Measurements from ENCODE around the gene GPR173. TPM values are rescaled to one million over a fixed set of nuclear protein-coding genes. Genes with fewer than 3 reads are reported as not detected.

Gene GPR173
- total RNA-seq, 1 experiment from 2014 or later: 1.6 TPM

GRCh38 chrX:53001958-53002357 lies 46.6 kb upstream of the GPR173 start:
- DNase-seq (no peak), ATAC-seq (no peak)
- Histone ChIP-seq H3K4me1 (ENCODE audit: insufficient read depth, low read length) (no peaks in the 10 kb centered on the region), H4K20me1 (ENCODE audit: low read length) (no peaks in the 10 kb centered on the region), H3K9me3 (ENCODE audit: low read length) (no peaks in the 10 kb centered on the region), H3K9me2 (replicated peaks; ENCODE audit: low read length) (no peaks in the 10 kb centered on the region), H3K27ac (ENCODE audit: low read length) (no peak overlapping the region), H3K79me2 (ENCODE audit: low read length) (no peaks in the 10 kb centered on the region), H3K27me3 (ENCODE audit: low read length) (no peaks in the 10 kb centered on the region), H3K4me2 (ENCODE audit: low read length) (no peak overlapping the region), H3K9ac (ENCODE audit: low read length) (no peak overlapping the region), H3K36me3 (ENCODE audit: low read depth, low read length) (no peaks in the 10 kb centered on the region), H2AFZ (ENCODE audit: low read length) (no peak overlapping the region), H3K4me3 (ENCODE audit: low read length) (no peak overlapping the region), H3F3A (ENCODE audit: low read length, unreplicated experiment) (no peaks in the 10 kb centered on the region)
- POLR2A ChIA-PET (ENCODE audit: unreplicated experiment): no interaction called here
- BruUV-seq (replicated peaks): no TSS peak
- intact Hi-C loops (cut with micrococcal nuclease): no loop called here
- no peak for TF ChIP-seq EZH2phosphoT487 (IDR thresholded peaks at IDR 0.05; ENCODE audit: borderline replicate concordance, low read length)
- TF ChIP-seq, protein P1, sequence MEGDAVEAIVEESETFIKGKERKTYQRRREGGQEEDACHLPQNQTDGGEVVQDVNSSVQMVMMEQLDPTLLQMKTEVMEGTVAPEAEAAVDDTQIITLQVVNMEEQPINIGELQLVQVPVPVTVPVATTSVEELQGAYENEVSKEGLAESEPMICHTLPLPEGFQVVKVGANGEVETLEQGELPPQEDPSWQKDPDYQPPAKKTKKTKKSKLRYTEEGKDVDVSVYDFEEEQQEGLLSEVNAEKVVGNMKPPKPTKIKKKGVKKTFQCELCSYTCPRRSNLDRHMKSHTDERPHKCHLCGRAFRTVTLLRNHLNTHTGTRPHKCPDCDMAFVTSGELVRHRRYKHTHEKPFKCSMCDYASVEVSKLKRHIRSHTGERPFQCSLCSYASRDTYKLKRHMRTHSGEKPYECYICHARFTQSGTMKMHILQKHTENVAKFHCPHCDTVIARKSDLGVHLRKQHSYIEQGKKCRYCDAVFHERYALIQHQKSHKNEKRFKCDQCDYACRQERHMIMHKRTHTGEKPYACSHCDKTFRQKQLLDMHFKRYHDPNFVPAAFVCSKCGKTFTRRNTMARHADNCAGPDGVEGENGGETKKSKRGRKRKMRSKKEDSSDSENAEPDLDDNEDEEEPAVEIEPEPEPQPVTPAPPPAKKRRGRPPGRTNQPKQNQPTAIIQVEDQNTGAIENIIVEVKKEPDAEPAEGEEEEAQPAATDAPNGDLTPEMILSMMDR (conservative IDR thresholded peaks at IDR 0.05; ENCODE audit: low read depth, low read length): no peak
- no peak for TF ChIP-seq EZH2 (IDR thresholded peaks at IDR 0.05; ENCODE audit: low read length, unreplicated experiment)
- CTCF ChIA-PET: no interaction called here

DNA sequence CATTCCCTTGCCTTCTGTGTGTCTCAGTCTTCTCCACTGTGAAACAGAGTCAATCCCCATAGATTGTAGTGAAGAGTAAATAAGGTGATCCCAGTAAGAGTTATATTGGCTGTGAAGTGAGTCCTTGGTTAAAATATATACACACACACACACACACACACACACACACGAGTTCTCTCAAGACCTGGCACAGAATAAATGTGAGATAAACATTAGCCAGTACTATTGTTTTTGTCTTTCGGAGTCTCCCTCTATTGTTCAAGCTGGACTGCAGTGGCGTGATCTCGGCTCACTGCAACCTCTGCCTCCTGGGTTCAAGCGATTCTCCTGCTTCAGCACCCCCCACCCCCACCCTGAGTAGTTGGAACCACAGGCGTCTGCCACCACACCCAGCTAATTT lies 45.5 kb upstream of the GPR173 start:
- H3K9ac ChIP-seq (ENCODE audit: low read length): no peak overlapping the region
- H3K9me3 ChIP-seq (ENCODE audit: low read length): no peaks in the 10 kb centered on the region
- no TSS peak for BruUV-seq (replicated peaks)
- DNase-seq (no peak), ATAC-seq (no peak)
- no peak for TF ChIP-seq EZH2 (IDR thresholded peaks at IDR 0.05; ENCODE audit: low read length, unreplicated experiment)
- TF ChIP-seq EZH2phosphoT487 (IDR thresholded peaks at IDR 0.05; ENCODE audit: borderline replicate concordance, low read length): no peak
- TF ChIP-seq, protein P1 (conservative IDR thresholded peaks at IDR 0.05; ENCODE audit: low read depth, low read length): no peak
- intact Hi-C loops (cut with micrococcal nuclease): no loop called here
- H3K4me2 ChIP-seq (ENCODE audit: low read length): no peak overlapping the region
- H3K27me3 ChIP-seq (ENCODE audit: low read length): no peaks in the 10 kb centered on the region
- H4K20me1 ChIP-seq (ENCODE audit: low read length): no peaks in the 10 kb centered on the region
- H2AFZ ChIP-seq (ENCODE audit: low read length): no peak overlapping the region
- ChIA-PET CTCF (no interaction called here), POLR2A (ENCODE audit: unreplicated experiment) (no interaction called here)
- H3K27ac ChIP-seq (ENCODE audit: low read length): no peak overlapping the region
- H3F3A ChIP-seq (ENCODE audit: low read length, unreplicated experiment): no peaks in the 10 kb centered on the region
- no peak overlapping the region for H3K4me3 ChIP-seq (ENCODE audit: low read length)
- H3K79me2 ChIP-seq (ENCODE audit: low read length): no peaks in the 10 kb centered on the region
- no peaks in the 10 kb centered on the region for H3K36me3 ChIP-seq (ENCODE audit: low read depth, low read length)
- no peaks in the 10 kb centered on the region for H3K4me1 ChIP-seq (ENCODE audit: insufficient read depth, low read length)
- no peaks in the 10 kb centered on the region for H3K9me2 ChIP-seq (replicated peaks; ENCODE audit: low read length)

DNA sequence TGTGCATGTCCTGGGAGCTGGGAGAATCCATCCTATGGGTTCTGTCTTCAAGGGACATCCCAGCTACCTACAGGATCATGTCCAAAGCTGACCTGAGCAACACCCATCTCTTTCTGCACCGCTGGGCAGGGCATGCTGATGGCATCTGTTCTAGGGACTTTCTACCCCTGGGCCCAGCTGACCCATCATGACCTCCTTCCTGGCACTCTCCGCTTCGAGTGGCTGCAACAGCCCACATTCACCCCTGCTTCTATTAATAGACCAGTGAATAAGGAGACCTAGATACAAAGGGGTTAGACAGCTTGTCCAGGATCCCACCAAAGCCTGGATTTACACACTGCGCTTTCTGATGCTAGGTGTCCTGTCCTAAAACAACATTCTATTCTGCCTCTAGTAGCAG lies 44.6 kb upstream of the GPR173 start:
- Histone ChIP-seq H3K9ac (ENCODE audit: low read length) (no peak overlapping the region), H3F3A (ENCODE audit: low read length, unreplicated experiment) (no peaks in the 10 kb centered on the region), H3K9me2 (replicated peaks; ENCODE audit: low read length) (no peaks in the 10 kb centered on the region), H3K4me2 (ENCODE audit: low read length) (no peak overlapping the region), H3K79me2 (ENCODE audit: low read length) (no peaks in the 10 kb centered on the region), H3K27me3 (ENCODE audit: low read length) (no peaks in the 10 kb centered on the region), H4K20me1 (ENCODE audit: low read length) (no peaks in the 10 kb centered on the region), H3K4me1 (ENCODE audit: insufficient read depth, low read length) (no peaks in the 10 kb centered on the region), H3K9me3 (ENCODE audit: low read length) (no peaks in the 10 kb centered on the region), H2AFZ (ENCODE audit: low read length) (no peak overlapping the region), H3K27ac (ENCODE audit: low read length) (no peak overlapping the region), H3K36me3 (ENCODE audit: low read depth, low read length) (no peaks in the 10 kb centered on the region), H3K4me3 (ENCODE audit: low read length) (no peak overlapping the region)
- no peak for TF ChIP-seq EZH2phosphoT487 (IDR thresholded peaks at IDR 0.05; ENCODE audit: borderline replicate concordance, low read length)
- no peak for TF ChIP-seq EZH2 (IDR thresholded peaks at IDR 0.05; ENCODE audit: low read length, unreplicated experiment)
- TF ChIP-seq, protein P1 (conservative IDR thresholded peaks at IDR 0.05; ENCODE audit: low read depth, low read length): no peak
- no TSS peak for BruUV-seq (replicated peaks)
- ChIA-PET CTCF (interaction anchor here (0.6 kb wide), 1 partner anchor 309 kb away, joined by 4 read pairs; no protein-coding TSS in a partner anchor), POLR2A (ENCODE audit: unreplicated experiment) (interaction anchor here (0.6 kb wide), 1 partner anchor 41 kb away, joined by 6 read pairs; no protein-coding TSS in a partner anchor)
- no peak for ATAC-seq
- DNase-seq: no peak
- intact Hi-C loops (cut with micrococcal nuclease): no loop called here

All from PC-3 (cell line).